GM23248 (cell line): ENCODE measurements around the gene HTR2C.

Experiments
- EZH2 ChIP-seq: fragments of 200-600 bp; sonication (generic); IDR thresholded peaks from 2 replicates; pipeline ENCODE4 v1.6.1; 2018; ENCODE audit warnings: antibody characterized with exemption, mild to moderate bottlenecking; ENCODE audit not compliant: insufficient read depth, poor library complexity, severe bottlenecking
- EZH2phosphoT487 ChIP-seq: fragments of 200-600 bp; sonication (generic); IDR thresholded peaks from 2 replicates; pipeline ENCODE4 v1.6.1; 2018; ENCODE audit warnings: antibody characterized with exemption, moderate library complexity, mild to moderate bottlenecking, low read depth; ENCODE audit not compliant: insufficient read depth

DNA sequence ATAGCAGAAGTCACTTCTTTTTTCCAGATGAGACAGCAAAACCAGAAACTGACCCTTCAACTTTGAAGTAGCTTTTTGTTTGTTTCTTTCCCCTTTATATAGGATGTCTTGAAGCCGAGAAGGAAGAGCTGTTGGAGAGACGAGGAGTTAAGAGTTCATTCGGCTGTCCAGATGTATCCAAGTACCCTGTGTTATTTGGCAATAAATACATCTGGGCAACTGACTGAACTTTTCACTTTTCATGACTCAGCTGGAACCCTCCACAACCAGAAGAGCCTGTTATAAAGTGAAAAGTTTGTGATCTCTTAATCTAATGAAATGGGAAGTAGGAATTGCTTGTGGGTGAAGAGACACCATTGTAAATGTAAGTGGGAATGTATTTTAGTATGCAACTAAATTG is 131.2 kb downstream of the HTR2C start:
- TF ChIP-seq EZH2 (no peak), EZH2phosphoT487 (no peak)
